Panc1 (cell line): ENCODE data around the gene RFX8.

Experiments
- CTCF ChIP-seq: fragments of 450-650 bp; IDR thresholded peaks from 2 replicates; pipeline ENCODE4 v1.5.1; 2017; ENCODE audit warnings: mild to moderate bottlenecking
- POLR2AphosphoS5 ChIP-seq: IDR thresholded peaks from 2 replicates; pipeline ENCODE4 v1.6.1; 2012; ENCODE audit warnings: mild to moderate bottlenecking, low read depth, low read length, moderate library complexity
- REST ChIP-seq, 2 experiments: IDR thresholded peaks; 2 replicates each; pipeline ENCODE4 v1.6.1; 2011 to 2012; ENCODE audit warnings: low read depth in 2 of 2, control low read depth in 1 of 2, low read length in 1 of 2, mild to moderate bottlenecking in 1 of 2, moderate library complexity in 1 of 2; ENCODE audit not compliant: insufficient read depth in 1 of 2
- SIN3A ChIP-seq: IDR thresholded peaks from 2 replicates; pipeline ENCODE4 v1.6.1; 2012; ENCODE audit warnings: low read depth, mild to moderate bottlenecking, low read length, moderate library complexity, borderline replicate concordance; ENCODE audit not compliant: insufficient read depth
- TCF7L2 ChIP-seq: IDR thresholded peaks from 2 replicates; pipeline ENCODE4 v1.6.1; 2011; ENCODE audit warnings: mild to moderate bottlenecking, low read depth, low read length, inconsistent platforms

GRCh38 chr2:101388232-101388631, 86.7 kb downstream of the RFX8 start:
- TF ChIP-seq SIN3A: no peak
- no peak for TF ChIP-seq CTCF
- TF ChIP-seq POLR2AphosphoS5: no peak
- TF ChIP-seq REST (IDR thresholded peaks at IDR 0.05; ENCODE audit: insufficient read depth in 1 of 2, low read depth in 2 of 2, low read length in 1 of 2): no peak
- no peak for TF ChIP-seq TCF7L2
